NCI-H82 treated with DMSO at 0.1 percent for 48 hours (cell line): Measurements from ENCODE around the gene ZNF451.
A peak's percentile ranks its signal among the peaks of the same experiment; 100 is the strongest.

Experiments
- DNase-seq: peaks from one replicate; lab custom pipeline; 2025; ENCODE audit not compliant: unreplicated experiment; lab: John Stamatoyannopoulos, UW

Gene ZNF451

GRCh38 chr6:57147401-57147800 is 57.4 kb downstream of the ZNF451 start:
- no peak for DNase-seq

GRCh38 chr6:57147955-57148858 is 58.2 kb downstream of the ZNF451 start:
- DNase-seq: no peak

- no peak for DNase-seq
These were observed 68.7 kb downstream of the ZNF451 start for GRCh38 chr6:57158658-57159057.

GRCh38 chr6:57159127-57159526 is 69.1 kb downstream of the ZNF451 start:
- DNase-seq: no peak

- no peak for DNase-seq
These were observed 72.0 kb downstream of the ZNF451 start for GRCh38 chr6:57162028-57162427.

- DNase-seq: no peak
These were observed 72.5 kb downstream of the ZNF451 start for GRCh38 chr6:57162516-57162915.

GRCh38 chr6:57163956-57164355 is 74.0 kb downstream of the ZNF451 start:
- no peak for DNase-seq

GRCh38 chr6:57165080-57165479 is 75.1 kb downstream of the ZNF451 start:
- DNase-seq: no peak

GRCh38 chr6:57172136-57173055 is 82.4 kb downstream of the ZNF451 start, which contains the start of gene BAG2:
Gene BAG2, plus strand, starts transcription at chr6:57172326. Its CDS starts 372 bp downstream, at chr6:57172698.
- peak; percentile 73 for DNase-seq

- DNase-seq: peak; percentile 33
These were observed 83.3 kb downstream of the ZNF451 start for GRCh38 chr6:57173056-57173885.

- DNase-seq: no peak
These were observed 84.0 kb downstream of the ZNF451 start for GRCh38 chr6:57173886-57174510.

- no peak for DNase-seq
These were observed 84.5 kb downstream of the ZNF451 start for GRCh38 chr6:57174511-57174907.

GRCh38 chr6:57177545-57178265 is 87.7 kb downstream of the ZNF451 start:
- DNase-seq: no peak

- no peak for DNase-seq
These were observed 90.6 kb downstream of the ZNF451 start for GRCh38 chr6:57180596-57180995.

GRCh38 chr6:57182017-57182432 is 92.0 kb downstream of the ZNF451 start:
- no peak for DNase-seq

GRCh38 chr6:57183336-57183735 is 93.3 kb downstream of the ZNF451 start:
- no peak for DNase-seq

GRCh38 chr6:57190140-57190539 is 100.2 kb downstream of the ZNF451 start:
- DNase-seq: no peak

- DNase-seq: no peak
These were observed 103.2 kb downstream of the ZNF451 start for GRCh38 chr6:57193177-57193576.

GRCh38 chr6:57195457-57195856 is 105.5 kb downstream of the ZNF451 start:
- DNase-seq: no peak
